Hematopoietic multipotent progenitor cell treated with erythropoietin and hydrocortisone succinate and interleukin-3 and kit ligand, for 17 days (in vitro differentiated cells): ENCODE results near the gene CHEK2.
"Not testable (repeated sequence)": the region's sequence is repeated elsewhere in the genome, so short reads cannot be mapped to it uniquely, and the experiment has no call there.

ENCODE experiments used
- DNase-seq: peaks from one replicate; pipeline ENCODE4 v3.0.0-alpha.2; 2015; ENCODE audit warnings: low spot score

CHEK2 gene

DNA sequence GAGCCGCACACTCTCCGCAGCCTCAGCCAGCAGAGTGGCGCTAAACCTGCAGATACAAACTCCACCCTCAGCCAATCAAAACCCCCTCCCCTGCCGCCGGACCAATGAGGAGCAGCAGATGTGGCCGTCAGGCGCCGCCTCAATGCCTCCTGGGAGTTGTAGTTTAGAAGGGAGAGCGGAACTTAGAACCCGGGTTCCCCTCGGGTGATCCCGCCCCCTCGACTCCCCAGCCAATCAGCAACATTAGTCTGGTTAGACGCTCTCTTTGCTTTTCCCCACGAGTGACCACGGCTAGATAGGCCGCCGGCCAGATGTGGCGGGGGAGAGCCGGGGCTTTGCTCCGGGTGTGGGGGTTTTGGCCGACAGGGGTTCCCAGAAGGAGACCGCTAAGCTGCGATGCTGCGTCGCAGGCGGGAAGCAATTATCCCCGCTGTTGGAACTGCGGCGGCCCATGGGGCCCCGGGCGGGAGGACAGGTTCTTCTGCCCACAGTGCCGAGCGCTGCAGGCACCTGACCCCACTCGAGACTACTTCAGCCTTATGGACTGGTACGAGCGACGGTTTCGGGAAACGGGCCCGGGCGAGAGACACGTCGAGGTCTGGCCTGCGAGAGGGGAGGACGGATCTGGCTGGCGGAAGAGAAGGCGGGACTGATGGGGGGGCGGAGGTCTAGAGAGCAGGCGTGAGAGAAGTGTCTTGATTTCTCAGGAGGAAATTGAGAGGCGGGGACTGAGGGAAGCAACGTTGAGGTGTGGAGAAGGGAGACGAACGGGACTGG, at the start of gene CHEK2, which contains the start of gene HSCB:
Gene CHEK2 (minus strand): TSS at position 36 of the 777 bp plus-strand sequence. CDS start 7,099 bp downstream, outside the sequence.
Gene HSCB (plus strand): TSS at position 255 of the 777 bp plus-strand sequence. CDS start 57 bp downstream, at position 312.
- DNase-seq = peak; percentile 98

DNA sequence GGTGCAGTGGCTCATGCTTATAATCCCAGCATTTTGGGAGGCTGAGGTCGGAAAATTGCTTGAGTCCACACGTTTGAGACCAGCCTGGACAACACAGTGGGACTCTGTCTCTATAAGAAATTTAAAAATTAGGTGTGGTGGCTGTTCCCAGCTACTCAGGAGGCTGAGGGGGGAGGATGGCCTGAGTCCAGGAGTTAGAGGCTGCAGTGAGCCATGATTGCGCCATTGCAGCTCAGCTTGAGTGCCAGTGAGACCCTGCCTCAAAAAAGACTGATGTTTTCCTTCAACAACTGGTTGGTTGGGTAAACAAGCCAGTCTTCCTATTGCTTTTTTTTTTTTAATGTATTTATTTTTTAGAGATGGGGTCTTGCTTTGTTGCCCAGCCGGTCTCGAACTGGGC, 49.5 kb upstream of the CHEK2 start:
- no peak for DNase-seq

GRCh38 chr22:28788601-28789000, 47.0 kb upstream of the CHEK2 start:
- no peak for DNase-seq

DNA sequence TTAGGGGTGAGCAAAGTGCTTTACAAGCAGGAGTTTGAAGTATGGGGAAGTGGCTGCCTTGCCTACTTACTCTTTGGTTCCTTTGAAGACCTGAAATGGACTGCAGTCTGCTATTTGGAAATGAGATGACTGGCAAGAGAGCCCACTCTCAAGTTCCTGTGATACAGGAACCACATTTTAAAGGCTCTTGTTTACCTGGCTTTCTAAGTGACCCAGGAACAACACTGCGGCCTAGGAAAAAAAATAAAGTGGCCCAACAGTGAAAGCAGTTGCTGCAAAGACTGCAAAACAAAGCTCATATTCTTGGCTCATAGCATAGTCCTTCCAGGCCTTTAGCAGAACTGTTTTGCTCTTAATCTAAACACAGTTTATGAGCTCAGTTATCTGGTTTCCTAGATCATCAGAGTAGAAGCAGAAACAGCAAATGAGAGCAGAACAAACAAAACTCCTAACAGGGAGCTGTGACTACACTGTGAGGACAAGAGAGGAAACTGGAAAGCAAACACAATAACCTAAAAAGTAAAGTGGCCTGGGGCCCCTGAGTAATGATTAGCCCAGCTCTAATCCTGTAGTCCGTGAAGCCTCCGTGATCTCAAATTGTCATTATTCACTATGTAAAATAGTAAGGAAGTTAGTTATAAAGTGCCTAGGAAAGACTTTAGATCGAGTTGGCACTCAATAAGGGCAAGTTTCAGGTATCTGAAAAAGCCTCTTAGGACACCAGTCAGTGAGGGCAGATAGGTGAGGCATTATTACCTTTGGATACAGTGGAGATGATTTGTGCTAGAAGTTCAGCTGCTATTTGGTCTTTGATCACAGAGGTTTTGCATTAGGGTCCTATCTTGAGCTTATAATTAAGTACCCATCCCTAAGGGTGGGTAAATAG, 42.4 kb upstream of the CHEK2 start:
- no peak for DNase-seq

DNA sequence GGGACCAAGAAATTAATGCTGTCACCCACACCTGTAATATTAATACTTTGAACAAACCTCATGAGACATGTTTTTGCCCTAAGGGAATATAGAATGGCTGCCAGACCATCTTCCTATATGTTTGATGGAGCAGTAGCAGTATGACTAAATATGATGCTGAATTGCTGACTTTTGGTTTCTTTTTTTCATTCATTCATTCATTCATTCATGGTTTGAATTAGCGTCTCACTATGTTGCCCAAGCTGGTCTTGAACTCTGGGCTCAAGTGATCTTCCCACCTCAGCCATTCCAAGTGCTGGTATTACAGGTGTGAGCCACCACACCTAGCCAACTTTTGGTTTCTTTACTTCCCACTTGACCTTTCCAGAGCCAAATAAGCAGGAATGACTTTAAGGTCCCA, 38.7 kb upstream of the CHEK2 start:
- DNase-seq = no peak

GRCh38 chr22:28779833-28780232, 38.2 kb upstream of the CHEK2 start:
- DNase-seq = peak; percentile 68

- DNase-seq = no peak
Observed at GRCh38 chr22:28774378-28774777, 32.8 kb upstream of the CHEK2 start.

- peak; percentile 62 for DNase-seq
Observed at GRCh38 chr22:28773461-28773867, 31.8 kb upstream of the CHEK2 start.

- peak; percentile 95 for DNase-seq
Observed at GRCh38 chr22:28772633-28773460, 31.2 kb upstream of the CHEK2 start, which contains the start of gene CCDC117. Gene CCDC117, plus strand, starts transcription at chr22:28772695. Its CDS starts 155 bp downstream, at chr22:28772850.

DNA sequence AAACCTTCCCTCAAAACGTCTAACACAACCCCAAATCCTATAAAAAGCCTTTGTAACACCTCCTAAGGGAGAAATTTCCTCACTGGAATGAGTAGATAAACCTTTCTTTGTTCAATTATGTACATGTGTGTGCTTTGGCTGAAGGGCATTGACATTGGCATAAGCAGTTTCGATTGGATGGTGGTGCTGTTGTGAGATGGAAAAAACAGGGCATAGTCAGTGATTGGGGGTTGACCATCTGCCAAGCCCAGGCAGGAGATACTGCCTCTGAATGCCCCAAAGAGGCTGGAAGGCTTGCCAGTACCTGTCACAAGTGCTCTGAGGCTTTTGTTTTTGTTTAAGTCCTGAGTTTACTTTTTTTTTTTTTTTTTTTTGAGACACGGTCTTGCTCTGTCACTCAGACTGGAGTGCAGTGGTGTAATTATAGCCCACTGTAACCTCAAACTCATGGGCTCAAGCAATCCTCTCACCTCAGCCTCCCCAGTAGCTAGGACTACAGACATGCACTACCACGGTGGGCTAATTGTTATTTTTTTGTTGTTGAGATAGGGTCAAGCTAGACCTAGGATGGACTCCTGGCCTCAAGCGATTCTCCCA, 29.7 kb upstream of the CHEK2 start:
- no peak for DNase-seq

DNA sequence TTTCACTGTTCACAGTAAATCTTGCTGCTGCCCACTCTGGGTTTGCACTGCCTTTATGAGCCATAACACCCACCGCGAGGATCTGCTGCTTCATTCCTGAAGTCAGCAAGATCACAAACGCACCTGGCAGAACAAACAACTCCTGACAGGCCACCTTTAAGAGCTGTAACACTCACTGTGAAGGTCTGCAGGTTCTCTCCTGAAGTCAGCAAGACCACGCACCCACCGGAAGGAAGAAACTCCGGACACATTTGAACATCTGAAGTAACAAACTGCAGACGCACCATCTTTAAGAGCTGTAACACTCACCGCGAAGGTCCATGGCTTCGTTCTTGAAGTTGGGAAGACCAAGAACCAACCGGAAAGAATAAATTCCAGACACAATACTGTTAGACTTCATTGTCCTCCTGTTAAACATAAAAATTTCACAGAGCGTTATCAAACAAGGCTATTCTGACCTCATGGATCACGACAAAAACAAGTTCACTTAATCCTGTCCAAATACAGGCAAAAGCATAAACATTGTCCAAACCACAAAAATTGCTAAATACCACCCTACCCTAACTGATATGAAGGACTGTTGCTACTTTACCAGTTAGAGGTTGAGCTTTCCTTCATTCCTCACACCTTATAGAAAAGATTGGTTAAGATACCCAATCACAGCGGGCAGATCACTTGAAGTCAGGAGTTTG, 27.9 kb upstream of the CHEK2 start:
- no peak for DNase-seq

- no peak for DNase-seq
Observed at GRCh38 chr22:28768701-28769393, 27.2 kb upstream of the CHEK2 start.

DNA sequence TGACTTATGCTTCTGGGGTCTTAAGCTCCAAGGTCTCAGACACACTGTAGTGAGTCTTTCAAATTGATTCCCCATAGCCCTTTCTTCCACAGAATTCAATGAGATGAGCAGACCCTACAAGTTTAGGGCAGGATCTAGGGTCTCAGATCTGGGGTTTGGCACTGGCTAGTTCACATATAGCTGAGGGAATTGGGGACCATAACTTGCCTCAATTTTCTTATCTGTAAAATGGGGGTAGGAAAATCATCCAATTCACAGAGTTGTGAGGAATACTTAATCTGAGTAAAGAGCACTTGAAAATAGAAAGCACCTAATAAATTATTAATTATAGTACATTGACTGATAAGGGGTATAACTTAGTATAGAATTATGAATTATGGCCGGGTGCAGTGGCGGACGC, 25.0 kb upstream of the CHEK2 start:
- DNase-seq = no peak

GRCh38 chr22:28762000-28762399, 20.4 kb upstream of the CHEK2 start:
- not testable (repeated sequence) for DNase-seq

GRCh38 chr22:28761449-28761755, 19.8 kb upstream of the CHEK2 start:
- DNase-seq = no peak

DNA sequence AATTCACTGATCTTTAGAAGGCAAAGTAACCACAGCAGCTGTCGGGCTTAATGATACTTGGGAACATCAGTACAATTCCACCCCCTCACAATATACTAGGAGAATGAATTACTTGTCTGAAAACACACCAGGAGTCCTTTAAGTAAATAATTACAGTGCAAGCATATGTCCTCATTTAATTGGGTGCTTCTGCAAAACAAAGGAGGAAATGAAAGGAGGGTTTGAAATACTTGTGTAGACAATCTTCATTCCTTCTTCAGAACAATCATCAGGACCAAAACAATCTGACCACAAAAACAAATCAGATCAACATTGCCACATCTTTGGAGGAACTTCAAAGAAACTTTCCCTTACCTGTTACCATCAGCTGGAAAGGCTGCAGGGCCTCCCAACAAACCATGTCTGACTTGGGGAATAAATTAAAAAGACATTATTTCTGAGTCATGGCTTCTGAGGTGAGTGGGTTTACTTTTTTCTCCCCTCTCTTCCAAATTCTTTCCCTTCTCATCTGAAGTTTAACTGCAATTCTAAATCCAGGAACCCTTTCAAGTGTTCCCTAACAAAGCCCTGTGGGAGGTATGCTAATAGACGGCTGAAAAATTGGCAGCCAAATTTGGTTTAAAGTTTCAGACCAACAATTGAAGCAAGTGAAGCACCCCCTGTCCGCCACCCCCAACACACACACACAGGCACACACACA, 18.4 kb upstream of the CHEK2 start:
- DNase-seq = no peak

- DNase-seq = not testable (repeated sequence)
Observed at GRCh38 chr22:28754512-28754911, 12.9 kb upstream of the CHEK2 start.

DNA sequence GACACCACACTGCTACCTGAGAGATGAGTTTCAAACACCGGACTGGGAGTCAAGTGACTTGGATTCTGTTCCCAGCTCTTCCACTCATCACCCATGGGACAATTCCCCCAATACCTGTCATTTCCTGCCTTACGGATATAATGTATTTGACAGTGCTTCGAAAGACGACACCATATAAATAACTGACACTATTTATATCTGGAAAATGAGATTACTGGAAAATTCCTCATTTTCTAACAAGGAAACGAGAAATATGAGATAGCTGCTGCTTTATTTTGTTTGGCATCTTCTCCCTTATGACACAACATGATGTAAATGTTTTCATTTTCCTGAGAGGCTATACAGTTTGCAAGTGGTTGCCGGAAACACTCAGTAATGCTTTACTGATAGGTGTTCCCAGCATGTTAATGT, 8.9 kb upstream of the CHEK2 start:
- no peak for DNase-seq

- DNase-seq = no peak
Observed at GRCh38 chr22:28743852-28744251, 2.2 kb upstream of the CHEK2 start.

- no peak for DNase-seq
Observed at GRCh38 chr22:28742562-28742962, 942 bp upstream of the CHEK2 start.
